Fibroblast of upper back skin (primary cell): ENCODE results near the gene SPEM3.
A peak's percentile ranks its signal among the peaks of the same experiment; 100 is the strongest.

ENCODE experiments used
- DNase-seq: peaks from one replicate; pipeline ENCODE4 v3.0.0-alpha.2; 2013

Gene SPEM3

DNA sequence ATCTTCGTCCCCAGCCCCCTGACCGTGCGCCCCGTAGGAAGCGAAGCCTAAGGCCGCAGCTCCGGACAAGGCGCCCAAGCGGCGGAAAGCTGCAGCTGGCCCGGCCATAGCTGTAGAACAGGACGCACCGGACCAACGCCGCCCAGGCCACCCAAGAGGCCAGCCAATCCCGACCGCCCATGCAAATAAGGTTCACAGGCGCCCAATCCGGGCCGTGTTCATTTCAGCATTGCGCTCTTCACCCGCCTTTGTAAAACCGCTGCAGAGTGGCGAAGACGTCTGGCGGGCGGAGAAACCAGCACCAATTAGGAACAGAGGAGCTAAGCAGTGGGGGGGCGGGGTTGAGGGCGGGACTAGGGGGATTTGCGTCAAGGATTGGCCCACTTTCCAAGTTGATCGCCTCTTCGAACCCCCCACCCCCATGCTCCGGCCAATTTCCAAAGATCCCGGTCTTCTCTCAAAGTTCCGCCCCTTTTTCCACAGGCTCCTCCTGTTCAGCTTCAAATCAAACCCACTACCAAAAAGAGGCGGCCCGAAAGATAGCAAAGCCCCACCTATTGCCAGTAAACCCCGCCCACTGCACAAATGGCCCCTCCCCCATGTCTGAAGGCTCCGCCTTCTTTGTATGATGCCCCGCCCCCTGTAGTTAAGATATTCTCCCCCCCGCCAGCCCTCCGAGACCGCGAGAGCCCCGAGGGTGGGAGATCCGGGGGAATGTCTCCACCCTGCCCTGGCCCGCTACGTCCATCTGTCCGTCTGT is 24.5 kb upstream of the SPEM3 start, which contains the start of gene TMEM256:
TMEM256 (minus strand) TSS at position 121 of the 760 bp plus-strand sequence; CDS start at position 108, 13 bp downstream.
- DNase-seq = peak; percentile 100

DNA sequence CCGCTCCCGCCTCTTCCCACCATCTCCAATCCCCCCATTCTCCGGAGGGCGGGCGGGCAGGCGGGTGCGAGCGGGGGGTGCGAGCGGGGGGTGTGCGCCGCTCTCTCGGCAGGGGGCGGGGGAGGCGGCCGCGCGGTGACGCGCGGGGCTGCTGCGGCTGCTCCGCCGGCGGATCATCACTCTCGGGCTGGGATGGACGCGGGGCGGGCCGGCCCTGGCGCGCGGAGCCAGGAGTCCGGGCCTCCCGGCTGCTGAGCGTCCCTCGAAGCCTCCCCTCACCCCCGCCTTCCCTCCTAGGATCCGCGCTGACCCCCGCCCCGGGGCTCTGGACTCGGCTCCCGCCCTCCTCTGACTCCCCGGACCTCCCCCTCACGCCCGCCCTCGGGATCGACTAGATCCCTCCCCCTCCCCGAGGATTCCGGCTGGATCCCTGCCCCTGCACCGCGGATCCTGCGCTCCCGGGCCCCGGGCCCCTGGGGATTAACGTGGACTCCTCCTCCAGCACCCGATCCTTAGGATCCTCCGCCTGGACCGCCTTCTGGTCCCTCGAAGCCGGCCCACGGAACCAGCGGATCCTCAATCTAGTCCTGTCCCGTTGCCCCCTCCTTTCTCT is 23.8 kb upstream of the SPEM3 start:
- DNase-seq = no peak

DNA sequence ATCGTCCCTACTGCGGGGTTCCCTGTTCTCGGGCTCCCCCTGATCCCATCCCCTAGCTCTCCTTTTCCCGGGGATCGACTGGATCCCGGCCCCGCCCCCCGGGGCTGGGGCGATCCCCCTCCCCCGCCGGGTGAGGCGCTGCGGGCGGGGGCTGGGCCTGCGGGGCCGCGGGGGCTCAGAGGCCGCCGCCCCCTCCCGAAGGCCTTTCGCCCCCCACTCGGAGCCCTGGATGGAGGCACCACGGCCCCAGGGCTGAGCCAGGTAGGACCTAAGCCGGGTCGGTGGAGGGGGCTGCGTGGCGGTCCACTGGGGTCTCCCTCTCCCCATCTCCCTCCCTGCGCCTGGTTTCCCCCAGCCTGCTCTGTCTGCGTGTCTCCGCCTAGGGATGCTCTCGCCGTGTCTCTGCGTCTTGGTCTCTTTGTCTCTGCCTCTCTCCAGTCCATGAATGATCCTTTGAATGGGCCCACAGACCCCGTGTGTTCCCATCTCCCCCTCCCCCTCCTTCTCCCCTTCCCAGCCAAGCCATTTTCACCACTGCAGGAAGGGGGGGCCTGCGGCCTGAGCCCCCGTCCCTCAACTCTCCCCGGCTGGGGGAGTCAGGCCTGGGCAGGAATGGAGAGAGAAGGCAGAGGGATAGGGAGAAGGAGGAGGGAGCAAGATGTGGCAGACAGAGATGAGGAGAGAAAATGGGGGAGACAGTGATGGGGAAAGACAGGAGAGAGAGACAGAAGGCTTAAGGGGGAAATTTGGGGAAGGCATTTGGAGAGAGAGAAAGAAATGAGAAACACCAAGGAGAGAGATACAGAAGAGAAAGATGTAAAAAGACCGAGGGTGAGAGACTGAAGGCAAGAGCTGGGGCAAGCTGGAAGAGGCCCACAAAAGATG is 23.1 kb upstream of the SPEM3 start:
- no peak for DNase-seq

DNA sequence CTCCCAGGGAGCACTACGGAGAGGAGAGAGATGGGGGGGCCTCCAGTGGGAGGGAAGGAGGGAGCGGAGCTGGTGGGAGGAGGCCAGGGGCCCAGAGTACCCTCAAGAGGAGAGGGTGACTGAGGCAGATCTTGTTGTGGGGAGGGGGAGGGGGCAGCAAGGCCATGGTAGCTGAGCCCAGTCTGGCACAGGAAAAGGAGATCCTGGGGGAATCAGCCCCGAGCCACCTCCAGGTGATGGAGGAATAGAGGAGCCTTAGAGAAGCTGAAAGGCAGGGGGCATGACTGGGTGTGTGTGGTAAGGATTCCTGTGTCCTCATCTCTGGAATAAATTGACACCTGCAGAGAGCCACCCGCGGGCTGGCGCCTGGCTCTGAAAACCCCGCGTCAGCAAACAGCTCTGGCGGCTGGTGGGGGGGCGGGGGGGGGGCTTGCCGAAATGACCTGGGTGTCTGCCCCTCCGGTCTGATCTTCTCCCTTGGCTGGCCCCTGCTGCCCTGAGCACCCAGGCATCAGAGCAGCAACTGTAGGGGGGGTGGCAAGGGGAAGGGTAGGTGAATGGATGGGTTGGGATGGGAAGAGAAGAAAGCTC is 22.3 kb upstream of the SPEM3 start:
- no peak for DNase-seq

DNA sequence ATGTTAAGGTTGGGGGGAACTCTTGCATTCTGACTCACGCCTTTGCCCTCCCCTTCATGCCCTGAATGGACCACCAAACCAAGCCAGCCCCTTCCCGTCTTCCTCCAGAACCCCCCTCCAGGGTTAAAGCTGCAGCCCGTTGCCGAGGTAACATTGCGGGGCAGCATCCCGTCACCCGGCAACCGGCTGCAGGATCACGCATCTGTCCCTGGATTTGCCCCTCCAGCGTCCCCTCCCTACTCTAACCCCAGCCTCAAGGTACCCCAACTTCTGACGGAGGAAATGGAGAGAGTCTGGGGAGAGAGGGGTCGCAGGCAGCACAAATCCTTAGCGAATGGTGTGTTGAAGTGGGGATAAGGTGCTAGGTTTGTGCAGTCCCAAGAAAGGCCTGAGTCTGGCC is 21.6 kb upstream of the SPEM3 start:
- DNase-seq = no peak

DNA sequence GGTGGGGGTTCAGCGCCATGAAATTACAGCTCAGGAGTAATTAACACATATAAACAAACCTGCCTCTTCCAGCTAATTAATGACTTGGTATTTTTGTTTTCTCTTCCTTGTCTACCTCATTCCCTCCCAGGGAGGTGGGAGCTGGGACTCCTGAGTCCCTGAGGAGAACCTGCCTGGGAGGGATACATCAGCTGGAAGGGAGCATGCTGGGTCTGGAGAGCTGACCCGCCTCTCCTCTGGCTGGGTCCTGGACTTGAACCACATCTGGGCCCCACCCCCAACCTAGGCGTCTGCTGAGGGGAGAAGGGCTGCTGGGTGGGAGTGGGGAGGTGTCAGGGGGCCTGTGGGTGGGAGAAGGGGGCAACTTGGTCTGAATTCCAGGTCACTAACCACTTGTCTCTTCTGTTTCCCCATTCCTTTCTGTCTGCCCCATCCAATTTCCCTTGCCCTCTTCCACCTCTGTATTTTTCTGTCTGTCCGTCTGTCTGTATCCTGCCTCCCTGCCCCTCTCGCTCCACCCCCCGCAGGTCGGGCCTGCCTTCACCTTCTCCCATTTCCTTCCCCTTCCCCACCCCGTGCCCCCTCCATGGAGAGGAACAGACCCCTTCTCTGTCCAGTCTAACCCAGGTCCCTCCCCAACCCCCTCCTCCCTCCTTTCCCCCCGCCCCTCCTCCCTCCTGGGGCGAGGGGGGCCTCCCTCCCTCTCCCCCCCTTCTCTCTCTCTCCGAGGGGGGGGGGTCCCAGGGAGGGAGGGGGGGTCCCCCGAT is 21.0 kb upstream of the SPEM3 start, which contains the start of gene NLGN2:
NLGN2 (plus strand) TSS at position 361 of the 767 bp plus-strand sequence. CDS start 411 bp downstream, outside the sequence.
- no peak for DNase-seq

DNA sequence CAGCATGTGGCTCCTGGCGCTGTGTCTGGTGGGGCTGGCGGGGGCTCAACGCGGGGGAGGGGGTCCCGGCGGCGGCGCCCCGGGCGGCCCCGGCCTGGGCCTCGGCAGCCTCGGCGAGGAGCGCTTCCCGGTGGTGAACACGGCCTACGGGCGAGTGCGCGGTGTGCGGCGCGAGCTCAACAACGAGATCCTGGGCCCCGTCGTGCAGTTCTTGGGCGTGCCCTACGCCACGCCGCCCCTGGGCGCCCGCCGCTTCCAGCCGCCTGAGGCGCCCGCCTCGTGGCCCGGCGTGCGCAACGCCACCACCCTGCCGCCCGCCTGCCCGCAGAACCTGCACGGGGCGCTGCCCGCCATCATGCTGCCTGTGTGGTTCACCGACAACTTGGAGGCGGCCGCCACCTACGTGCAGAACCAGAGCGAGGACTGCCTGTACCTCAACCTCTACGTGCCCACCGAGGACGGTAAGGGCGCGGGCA is 20.4 kb upstream of the SPEM3 start:
- DNase-seq = no peak

DNA sequence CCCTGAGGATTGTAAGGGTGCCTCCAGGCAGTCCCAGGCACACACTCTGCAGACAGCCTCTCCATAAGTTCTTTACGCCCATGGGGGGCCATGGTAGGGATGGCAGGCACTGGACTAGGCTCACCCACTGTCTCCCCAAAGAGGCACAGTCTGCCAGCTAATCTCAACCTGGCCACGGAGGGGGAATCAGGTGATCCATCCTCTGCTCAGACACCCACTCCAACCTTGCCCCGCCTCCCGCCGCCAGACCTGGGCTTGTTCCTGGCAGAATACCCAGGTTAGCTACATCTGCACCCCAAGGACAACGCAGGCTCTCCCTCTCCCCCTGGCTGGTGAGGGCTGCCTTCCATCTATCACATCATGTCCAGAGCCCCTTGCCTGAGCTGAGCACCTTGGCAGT is 19.8 kb upstream of the SPEM3 start:
- DNase-seq = no peak

DNA sequence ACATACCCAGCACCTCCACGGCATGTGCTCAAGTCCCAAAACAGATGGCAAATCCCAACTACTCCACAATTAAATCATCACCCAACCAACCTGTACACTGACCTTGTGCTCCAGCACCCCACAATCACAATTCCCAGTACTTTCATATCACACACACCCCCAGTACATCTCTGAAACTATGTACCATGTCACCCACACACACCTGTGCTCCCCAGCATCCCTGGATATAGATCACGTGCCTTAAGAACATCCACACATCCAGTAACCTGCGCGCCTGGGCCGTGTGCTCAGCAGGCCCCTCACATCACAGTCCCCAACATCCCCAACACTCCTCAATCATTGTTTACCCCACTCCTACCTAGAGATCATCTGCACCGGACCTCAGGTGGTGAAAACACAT is 18.9 kb upstream of the SPEM3 start:
- DNase-seq = no peak

DNA sequence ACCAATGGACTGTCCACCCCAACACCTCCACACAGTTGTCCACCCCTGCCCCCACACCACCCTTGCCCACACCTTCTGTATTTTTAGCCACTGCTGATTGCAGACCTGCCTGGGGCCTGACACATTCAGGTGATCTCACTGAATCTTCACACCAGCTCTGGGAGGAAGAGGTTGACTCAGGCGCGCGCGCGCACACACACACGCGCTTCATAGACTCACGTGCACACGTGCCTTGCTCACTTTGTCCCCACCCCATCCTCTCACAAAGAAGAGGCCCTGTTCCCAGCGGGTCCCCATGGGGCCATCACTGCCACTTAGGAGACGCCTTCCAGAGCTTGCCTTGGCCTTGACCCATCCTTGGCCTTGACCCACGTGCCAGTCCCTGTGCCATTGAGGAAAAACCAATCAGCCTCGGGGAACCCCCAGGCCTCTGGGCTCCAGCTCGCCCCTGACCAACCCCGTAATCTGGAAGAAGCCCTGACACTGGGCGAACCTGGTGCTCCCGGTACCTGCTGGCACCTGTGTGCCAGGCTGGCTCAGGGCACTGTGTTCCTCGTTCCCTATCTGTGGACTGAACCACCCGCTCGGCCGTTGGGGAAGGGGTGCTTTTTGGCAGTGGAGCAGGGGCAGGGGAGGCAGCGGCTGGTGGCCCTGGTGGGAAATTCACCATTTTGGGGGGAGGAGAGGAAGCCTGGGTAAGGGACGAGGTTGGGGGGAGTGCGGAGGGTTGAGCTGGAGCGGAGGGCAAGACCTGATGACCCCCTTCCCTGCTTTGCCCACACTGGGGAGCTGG is 17.8 kb upstream of the SPEM3 start:
- no peak for DNase-seq

DNA sequence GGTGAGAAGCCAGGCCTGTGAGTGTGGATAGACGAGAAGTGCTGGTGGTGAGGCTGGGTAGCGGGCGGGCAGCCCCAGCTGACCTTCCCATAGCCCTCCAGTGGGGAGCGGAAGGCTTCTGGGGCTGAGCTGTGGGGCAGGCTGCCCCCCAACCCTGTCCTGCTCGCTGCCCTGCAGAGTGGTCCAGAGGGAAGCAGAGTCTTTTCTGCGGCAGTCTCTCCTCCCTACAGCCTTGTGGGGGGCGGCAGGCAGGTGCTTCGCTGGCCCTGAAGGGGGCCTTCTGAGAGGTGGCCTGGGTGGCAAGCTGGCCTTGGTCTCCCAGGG is 17.3 kb upstream of the SPEM3 start:
- no peak for DNase-seq

DNA sequence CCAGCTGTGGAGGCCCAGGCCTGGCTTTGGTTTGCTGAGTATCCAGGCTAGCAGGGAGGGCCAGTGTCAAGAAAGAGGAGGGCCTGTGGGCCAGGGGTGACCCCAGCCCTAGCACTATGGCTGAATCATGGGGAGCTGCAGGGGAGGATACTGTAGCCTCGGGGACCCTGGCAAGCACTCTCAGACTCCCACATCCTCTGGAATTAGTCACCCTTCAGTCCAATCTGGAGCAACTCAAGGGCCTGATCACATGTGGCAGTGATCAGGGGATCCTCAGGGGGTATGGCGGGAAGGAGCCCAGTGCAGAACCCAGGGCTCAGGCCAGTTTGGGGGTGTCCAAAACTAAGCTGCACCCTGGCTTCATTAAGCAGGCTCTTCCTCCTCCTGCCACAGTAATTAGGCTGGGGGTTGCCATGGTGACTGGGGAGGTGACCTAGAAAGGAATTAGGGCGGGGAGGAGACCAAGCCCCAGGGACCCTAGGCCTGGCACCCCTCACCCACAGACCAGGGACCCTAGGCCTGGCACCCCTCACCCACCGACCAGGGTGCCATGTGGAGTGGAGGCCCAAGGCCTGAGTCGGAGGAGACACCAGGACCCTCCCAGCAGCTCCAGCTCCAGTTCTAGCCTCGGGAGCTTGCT is 15.2 kb upstream of the SPEM3 start:
- DNase-seq = peak; percentile 52

DNA sequence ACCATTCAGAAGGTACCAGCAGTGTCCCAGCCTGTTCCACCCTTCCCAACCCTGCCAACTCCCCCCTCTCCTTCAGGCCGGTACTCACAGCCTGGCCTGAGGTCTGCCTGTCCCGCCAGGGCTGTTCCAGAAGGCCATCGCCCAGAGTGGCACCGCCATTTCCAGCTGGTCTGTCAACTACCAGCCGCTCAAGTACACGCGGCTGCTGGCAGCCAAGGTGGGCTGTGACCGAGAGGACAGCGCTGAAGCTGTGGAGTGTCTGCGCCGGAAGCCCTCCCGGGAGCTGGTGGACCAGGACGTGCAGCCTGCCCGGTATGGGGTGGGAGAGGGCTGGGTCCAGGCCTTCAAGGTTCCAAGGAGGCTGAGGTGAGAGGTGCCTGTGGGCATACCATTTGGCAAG is 13.8 kb upstream of the SPEM3 start:
- DNase-seq = no peak

DNA sequence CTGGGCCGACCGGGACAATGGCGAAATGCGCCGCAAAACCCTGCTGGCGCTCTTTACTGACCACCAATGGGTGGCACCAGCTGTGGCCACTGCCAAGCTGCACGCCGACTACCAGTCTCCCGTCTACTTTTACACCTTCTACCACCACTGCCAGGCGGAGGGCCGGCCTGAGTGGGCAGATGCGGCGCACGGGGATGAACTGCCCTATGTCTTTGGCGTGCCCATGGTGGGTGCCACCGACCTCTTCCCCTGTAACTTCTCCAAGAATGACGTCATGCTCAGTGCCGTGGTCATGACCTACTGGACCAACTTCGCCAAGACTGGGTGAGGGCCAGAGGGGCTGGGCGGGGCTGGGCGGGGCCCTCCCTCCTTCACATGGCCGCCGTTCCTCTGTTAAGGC is 12.9 kb upstream of the SPEM3 start:
- no peak for DNase-seq

DNA sequence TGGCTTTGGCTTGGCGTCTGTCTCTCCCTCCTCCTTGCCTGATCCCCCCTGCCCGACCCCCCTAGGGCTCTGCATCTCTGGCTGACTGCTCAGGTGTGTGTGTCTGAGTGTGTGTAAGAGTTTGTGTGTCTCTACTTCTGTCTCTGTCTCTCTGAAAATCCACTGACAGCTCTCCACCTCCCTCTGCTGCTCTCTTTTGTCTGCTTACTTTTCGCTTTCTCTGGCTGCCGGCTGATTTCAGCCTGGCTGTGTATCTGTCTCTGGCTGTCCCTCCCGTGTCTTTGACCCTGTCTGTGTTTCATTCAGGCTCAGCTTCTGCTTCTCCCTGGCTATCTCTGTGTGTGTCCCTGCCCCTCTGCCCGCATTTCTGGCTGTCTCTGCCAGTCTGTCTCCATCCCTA is 12.3 kb upstream of the SPEM3 start:
- DNase-seq = no peak

DNA sequence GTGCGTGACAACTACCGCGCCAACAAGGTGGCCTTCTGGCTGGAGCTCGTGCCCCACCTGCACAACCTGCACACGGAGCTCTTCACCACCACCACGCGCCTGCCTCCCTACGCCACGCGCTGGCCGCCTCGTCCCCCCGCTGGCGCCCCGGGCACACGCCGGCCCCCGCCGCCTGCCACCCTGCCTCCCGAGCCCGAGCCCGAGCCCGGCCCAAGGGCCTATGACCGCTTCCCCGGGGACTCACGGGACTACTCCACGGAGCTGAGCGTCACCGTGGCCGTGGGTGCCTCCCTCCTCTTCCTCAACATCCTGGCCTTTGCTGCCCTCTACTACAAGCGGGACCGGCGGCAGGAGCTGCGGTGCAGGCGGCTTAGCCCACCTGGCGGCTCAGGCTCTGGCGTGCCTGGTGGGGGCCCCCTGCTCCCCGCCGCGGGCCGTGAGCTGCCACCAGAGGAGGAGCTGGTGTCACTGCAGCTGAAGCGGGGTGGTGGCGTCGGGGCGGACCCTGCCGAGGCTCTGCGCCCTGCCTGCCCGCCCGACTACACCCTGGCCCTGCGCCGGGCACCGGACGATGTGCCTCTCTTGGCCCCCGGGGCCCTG is 11.5 kb upstream of the SPEM3 start:
- no peak for DNase-seq

DNA sequence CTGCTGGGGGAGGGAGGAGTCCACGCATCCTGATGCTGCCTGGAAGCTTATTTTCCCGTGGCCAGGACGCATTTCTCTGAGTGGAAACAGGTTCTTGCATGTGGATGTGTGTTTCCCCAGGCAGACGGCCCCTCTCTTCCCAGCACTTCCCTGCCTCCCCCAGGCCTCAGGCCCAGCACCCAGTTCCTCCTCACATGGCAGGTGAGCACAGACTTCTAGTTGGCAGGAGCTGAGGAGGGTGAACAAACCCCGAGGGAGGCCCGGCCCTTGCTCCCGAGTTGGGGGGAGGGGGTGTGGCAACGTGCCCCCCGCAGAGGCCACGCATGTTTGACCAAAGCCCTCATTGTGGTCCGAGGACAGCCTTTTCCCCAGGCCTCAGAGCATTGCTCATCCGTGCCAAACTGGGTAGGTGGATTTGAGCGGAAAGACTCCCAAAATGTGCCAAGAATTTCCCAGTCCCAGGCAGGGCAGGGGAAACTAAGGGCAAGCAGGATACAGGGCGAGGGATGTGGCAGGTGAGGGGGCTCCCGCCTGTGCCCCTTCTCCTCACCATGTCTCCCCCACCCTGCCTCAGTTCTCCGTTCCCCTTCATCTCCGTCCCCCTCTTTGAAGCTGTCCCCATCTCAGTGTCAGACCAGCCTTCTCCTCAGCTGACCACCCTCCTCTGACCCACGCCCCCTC is 10.0 kb upstream of the SPEM3 start:
- no peak for DNase-seq

DNA sequence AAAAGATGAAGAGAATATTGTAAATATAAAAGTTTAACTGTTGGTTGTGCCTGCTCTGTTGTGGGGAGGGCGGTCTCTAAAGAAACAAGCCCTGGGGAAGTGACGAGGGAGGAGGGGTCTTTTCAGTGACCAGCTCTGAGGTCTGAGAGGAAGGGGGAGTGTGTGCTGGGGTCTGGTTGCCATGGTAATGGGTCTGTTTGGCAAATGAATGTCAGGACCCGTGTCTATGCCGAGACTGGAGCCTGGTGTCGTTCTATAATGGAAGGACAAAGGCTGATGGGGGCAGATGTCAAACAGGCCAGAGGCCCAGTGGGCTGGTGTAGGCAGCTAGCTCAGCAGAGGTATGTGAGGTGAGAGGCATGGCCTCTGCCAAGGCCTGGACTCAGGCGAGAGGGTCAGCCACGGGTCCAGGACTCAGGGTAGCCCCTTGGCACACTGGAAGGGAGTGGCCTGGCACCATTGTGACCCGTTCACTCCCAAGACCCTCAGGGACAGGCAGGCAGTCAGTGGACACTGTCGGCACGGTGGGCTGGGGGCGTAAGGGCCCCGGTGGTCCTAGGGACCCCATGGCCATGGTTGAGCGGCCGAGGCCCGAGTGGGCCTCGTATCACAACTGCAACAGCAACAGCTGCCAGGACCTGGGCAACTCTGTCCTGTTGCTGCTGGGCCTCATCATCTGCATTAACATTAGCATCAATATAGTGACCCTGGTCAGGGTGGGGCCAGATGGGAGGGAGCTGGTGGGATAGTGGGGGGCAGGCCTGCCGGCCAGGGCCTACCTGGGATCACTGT is 8.6 kb upstream of the SPEM3 start, which contains the start of gene SPEM1:
SPEM1 (plus strand) TSS at position 506 of the 792 bp plus-strand sequence; CDS start at position 567, 61 bp downstream.
- DNase-seq = no peak

DNA sequence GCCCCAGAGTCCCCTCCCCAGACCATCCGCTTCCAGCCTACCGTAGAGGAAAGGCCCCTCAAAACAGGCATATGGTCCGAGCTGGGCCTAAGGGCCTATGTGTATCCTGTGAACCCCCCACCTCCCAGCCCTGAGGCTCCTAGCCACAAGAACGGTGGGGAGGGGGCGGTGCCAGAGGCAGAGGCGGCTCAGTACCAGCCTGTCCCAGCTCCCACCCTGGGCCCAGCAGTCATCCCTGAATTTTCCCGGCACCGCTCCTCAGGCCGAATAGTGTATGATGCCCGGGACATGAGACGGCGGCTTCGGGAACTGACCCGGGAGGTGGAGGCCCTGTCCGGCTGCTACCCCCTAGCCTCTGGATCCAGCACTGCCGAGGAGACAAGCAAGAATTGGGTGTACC is 7.5 kb upstream of the SPEM3 start:
- no peak for DNase-seq
